ENCODE measurements around the gene EN2.

The EN2 gene

GRCh38 chr7:155450558-155450969 lies 7.4 kb upstream of the EN2 start:
- DNase-seq (ENCODE audit: low read depth in 2 of 2, low spot score in 1 of 2), result no peak

- no peak for DNase-seq (ENCODE audit: low read depth in 2 of 2, low spot score in 1 of 2)
Observed at GRCh38 chr7:155450970-155451801, 6.7 kb upstream of the EN2 start.

- no peak for DNase-seq (ENCODE audit: low read depth in 2 of 2, low spot score in 1 of 2)
Observed at GRCh38 chr7:155451840-155452239, 6.1 kb upstream of the EN2 start.

GRCh38 chr7:155452505-155453295 lies 5.2 kb upstream of the EN2 start:
- DNase-seq (ENCODE audit: low read depth in 2 of 2, low spot score in 1 of 2), result no peak

- DNase-seq (ENCODE audit: low read depth in 2 of 2, low spot score in 1 of 2), result no peak
Observed at GRCh38 chr7:155453296-155454182, 4.4 kb upstream of the EN2 start.

GRCh38 chr7:155454183-155455112 lies 3.5 kb upstream of the EN2 start:
- no peak for DNase-seq (ENCODE audit: low read depth in 2 of 2, low spot score in 1 of 2)

GRCh38 chr7:155455132-155455693 lies 2.7 kb upstream of the EN2 start:
- DNase-seq (ENCODE audit: low read depth in 2 of 2, low spot score in 1 of 2), result no peak

- no peak for DNase-seq (ENCODE audit: low read depth in 2 of 2, low spot score in 1 of 2)
Observed at GRCh38 chr7:155455776-155456737, 1.9 kb upstream of the EN2 start.

- no peak for DNase-seq (ENCODE audit: low read depth in 2 of 2, low spot score in 1 of 2)
Observed at GRCh38 chr7:155456738-155457543, 988 bp upstream of the EN2 start.

- DNase-seq (ENCODE audit: low read depth in 2 of 2, low spot score in 1 of 2), result no peak
Observed at GRCh38 chr7:155457544-155458110, 302 bp upstream of the EN2 start.

- DNase-seq (ENCODE audit: low read depth in 2 of 2, low spot score in 1 of 2), result no peak
Observed at GRCh38 chr7:155458878-155459699, 1.2 kb downstream of the EN2 start.

- no peak for DNase-seq (ENCODE audit: low read depth in 2 of 2, low spot score in 1 of 2)
Observed at GRCh38 chr7:155459700-155460461, 2.0 kb downstream of the EN2 start.

- no peak for DNase-seq (ENCODE audit: low read depth in 2 of 2, low spot score in 1 of 2)
Observed at GRCh38 chr7:155460926-155461613, 3.1 kb downstream of the EN2 start.

- no peak for DNase-seq (ENCODE audit: low read depth in 2 of 2, low spot score in 1 of 2)
Observed at GRCh38 chr7:155461631-155462030, 3.7 kb downstream of the EN2 start.

- DNase-seq (ENCODE audit: low read depth in 2 of 2, low spot score in 1 of 2), result no peak
Observed at GRCh38 chr7:155462163-155462735, 4.3 kb downstream of the EN2 start.
